Tibial artery (tissue), 4 donors: ENCODE measurements around the gene GOLGA6A.

ENCODE experiments used
- DNase-seq, 2 donors: peaks; one replicate each; pipeline ENCODE4 v3.0.0-alpha.2; 2019
- H3K27ac ChIP-seq, 2 donors: fragments of 200-600 bp; sonication (generic) in 1 of 2; 1 replicate in 1 of 2; 2 replicates in 1 of 2; pipeline ENCODE4 v1.5.1; 2018 to 2019; ENCODE audit warnings: mild to moderate bottlenecking in 1 of 2
- H3K27me3 ChIP-seq, 2 donors: fragments of 200-600 bp; sonication (generic) in 1 of 2; one replicate each; pipeline versions ENCODE4 v1.5.1 to v1.6.0; 2016 to 2019
- H3K36me3 ChIP-seq, 3 donors: fragments of 200-600 bp; sonication (generic) in 2 of 3; one replicate each; pipeline ENCODE4 v1.5.1; 2016 to 2019; ENCODE audit warnings: mild to moderate bottlenecking in 2 of 3
- H3K4me1 ChIP-seq, 4 donors: fragments of 200-600 bp; sonication (generic) in 2 of 4; 1 replicate in 3 of 4; 2 replicates in 1 of 4; pipeline ENCODE4 v1.5.1; 2016 to 2019
- H3K4me3 ChIP-seq, 2 donors: fragments of 200-600 bp; sonication (generic) in 1 of 2; 1 replicate in 1 of 2; 2 replicates in 1 of 2; pipeline ENCODE4 v1.5.1; 2018 to 2019; ENCODE audit warnings: mild to moderate bottlenecking in 2 of 2
- H3K9me3 ChIP-seq, 3 donors: fragments of 200-600 bp; sonication (generic) in 1 of 3; one replicate each; pipeline ENCODE4 v1.5.1; 2016 to 2019
- intact Hi-C: fragments of 100-400 bp; cut with DNase I; formaldehyde crosslinking; loops from one replicate; pipeline ENCODE4 v1.15.0; 2023; ENCODE audit warnings: low total_unique reads
- TF ChIP-seq, protein P1 (sequence below), 2 experiments: fragments of 200-600 bp in 1 of 2; fragments of 450-650 bp in 1 of 2; IDR thresholded peaks; one replicate each; pipeline ENCODE4 v1.5.1; 2017 to 2019; ENCODE audit warnings: antibody characterized with exemption in 2 of 2, mild to moderate bottlenecking in 1 of 2, moderate library complexity in 1 of 2

The GOLGA6A gene

GRCh38 chr15:74025436-74025835 lies 56.9 kb downstream of the GOLGA6A start:
- Histone ChIP-seq H3K9me3 (no peaks in the 10 kb centered on the region), H3K4me1 (peaks cover 0 to 14% (median 0%) of the 10 kb centered on the region in 4 donors), H3K4me3 (no peak overlapping the region), H3K36me3 (peaks cover 37 to 65% (median 61%) of the 10 kb centered on the region in 3 donors), H3K27me3 (no peaks in the 10 kb centered on the region), H3K27ac (no peak overlapping the region)
- intact Hi-C loops, result no loop called here
- TF ChIP-seq, protein P1, sequence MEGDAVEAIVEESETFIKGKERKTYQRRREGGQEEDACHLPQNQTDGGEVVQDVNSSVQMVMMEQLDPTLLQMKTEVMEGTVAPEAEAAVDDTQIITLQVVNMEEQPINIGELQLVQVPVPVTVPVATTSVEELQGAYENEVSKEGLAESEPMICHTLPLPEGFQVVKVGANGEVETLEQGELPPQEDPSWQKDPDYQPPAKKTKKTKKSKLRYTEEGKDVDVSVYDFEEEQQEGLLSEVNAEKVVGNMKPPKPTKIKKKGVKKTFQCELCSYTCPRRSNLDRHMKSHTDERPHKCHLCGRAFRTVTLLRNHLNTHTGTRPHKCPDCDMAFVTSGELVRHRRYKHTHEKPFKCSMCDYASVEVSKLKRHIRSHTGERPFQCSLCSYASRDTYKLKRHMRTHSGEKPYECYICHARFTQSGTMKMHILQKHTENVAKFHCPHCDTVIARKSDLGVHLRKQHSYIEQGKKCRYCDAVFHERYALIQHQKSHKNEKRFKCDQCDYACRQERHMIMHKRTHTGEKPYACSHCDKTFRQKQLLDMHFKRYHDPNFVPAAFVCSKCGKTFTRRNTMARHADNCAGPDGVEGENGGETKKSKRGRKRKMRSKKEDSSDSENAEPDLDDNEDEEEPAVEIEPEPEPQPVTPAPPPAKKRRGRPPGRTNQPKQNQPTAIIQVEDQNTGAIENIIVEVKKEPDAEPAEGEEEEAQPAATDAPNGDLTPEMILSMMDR (IDR thresholded peaks at IDR 0.05), result no peak
- no peak for DNase-seq

DNA sequence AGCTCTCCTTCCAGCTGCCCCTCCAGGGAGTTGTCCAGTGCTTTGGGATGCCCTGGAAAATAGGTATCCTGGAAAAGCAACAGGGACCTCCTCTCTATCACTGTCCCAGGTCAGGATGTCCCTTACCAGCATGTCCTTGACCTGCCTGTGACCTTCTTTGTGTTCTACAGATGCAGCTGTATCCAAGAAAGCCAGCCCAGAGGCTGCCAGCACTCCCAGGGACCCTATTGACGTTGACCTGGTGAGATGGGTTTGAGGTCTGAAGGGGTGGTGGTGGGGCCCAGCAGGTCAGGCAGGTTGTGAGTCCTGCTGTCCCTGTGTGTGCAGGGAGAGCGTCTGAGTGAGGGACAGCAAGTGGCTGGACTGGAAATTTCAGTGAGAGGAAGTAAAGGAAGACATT lies 57.7 kb downstream of the GOLGA6A start:
- intact Hi-C loops, result no loop called here
- no peak for DNase-seq
- TF ChIP-seq, protein P1 (IDR thresholded peaks at IDR 0.05), result no peak
- Histone ChIP-seq H3K4me1 (peaks cover 0 to 14% (median 0%) of the 10 kb centered on the region in 4 donors), H3K36me3 (peaks cover 37 to 62% (median 56%) of the 10 kb centered on the region in 3 donors), H3K27ac (no peak overlapping the region), H3K27me3 (no peaks in the 10 kb centered on the region), H3K9me3 (no peaks in the 10 kb centered on the region), H3K4me3 (no peak overlapping the region)

DNA sequence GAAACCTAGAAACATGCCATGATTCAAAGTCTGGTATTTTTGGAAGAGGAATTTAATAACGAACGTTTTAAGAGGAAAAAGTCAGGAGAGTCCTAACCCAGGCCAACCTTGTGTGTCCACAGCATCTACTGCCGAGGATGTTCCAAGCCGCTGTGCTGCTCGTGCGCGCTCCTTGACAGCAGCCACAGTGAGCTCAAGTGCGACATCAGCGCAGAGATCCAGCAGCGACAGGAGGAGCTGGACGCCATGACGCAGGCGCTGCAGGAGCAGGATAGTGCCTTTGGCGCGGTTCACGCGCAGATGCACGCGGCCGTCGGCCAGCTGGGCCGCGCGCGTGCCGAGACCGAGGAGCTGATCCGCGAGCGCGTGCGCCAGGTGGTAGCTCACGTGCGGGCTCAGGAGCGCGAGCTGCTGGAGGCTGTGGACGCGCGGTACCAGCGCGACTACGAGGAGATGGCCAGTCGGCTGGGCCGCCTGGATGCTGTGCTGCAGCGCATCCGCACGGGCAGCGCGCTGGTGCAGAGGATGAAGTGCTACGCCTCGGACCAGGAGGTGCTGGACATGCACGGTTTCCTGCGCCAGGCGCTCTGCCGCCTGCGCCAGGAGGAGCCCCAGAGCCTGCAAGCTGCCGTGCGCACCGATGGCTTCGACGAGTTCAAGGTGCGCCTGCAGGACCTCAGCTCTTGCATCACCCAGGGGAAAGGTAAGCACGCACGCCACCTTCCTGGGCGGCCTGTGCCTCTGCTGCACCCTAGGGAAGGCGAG lies 59.5 kb downstream of the GOLGA6A start:
- Histone ChIP-seq H3K27ac (no peak overlapping the region), H3K9me3 (no peaks in the 10 kb centered on the region), H3K4me3 (no peak overlapping the region), H3K27me3 (no peaks in the 10 kb centered on the region), H3K4me1 (peaks cover 0 to 14% (median 0%) of the 10 kb centered on the region in 4 donors), H3K36me3 (peaks cover 37 to 64% (median 59%) of the 10 kb centered on the region in 3 donors)
- intact Hi-C loops, result no loop called here
- TF ChIP-seq, protein P1 (IDR thresholded peaks at IDR 0.05), result no peak
- DNase-seq, result no peak
